Kidney (tissue), 14 donors: ENCODE measurements around the gene CDK19. TPM values are rescaled to one million over a fixed set of nuclear protein-coding genes. Genes with fewer than 3 reads are reported as not detected.

Experiments
- DNase-seq, 5 donors: peaks; one replicate each; pipeline ENCODE4 v3.0.0-alpha.2; 2013 to 2020
- FAIRE-seq: peaks from 2 replicates; lab custom pipeline; 2012; peaks lifted over from hg19 to GRCh38; lab: Jason Lieb, UNC
- H3K27ac ChIP-seq, 2 donors: one replicate each; pipeline ENCODE4 v1.7.0; 2013; ENCODE audit warnings: low read depth in 2 of 2, low read length in 2 of 2, inconsistent platforms in 1 of 2
- H3K27me3 ChIP-seq: one replicate; pipeline ENCODE4 v1.7.1; 2013; ENCODE audit warnings: low read length, inconsistent platforms; ENCODE audit not compliant: control insufficient read depth, insufficient read depth
- H3K36me3 ChIP-seq, 3 donors: one replicate each; pipeline versions ENCODE4 v1.7.0 to v1.7.1; 2013; ENCODE audit warnings: low read length in 3 of 3, control low read depth in 1 of 3, inconsistent platforms in 1 of 3; ENCODE audit not compliant: insufficient read depth in 3 of 3, control insufficient read depth in 2 of 3
- H3K4me1 ChIP-seq, 3 donors: one replicate each; pipeline versions ENCODE4 v1.7.0 to v1.7.1; 2013; ENCODE audit warnings: low read length in 3 of 3, inconsistent platforms in 1 of 3, low read depth in 1 of 3; ENCODE audit not compliant: control insufficient read depth in 2 of 3, insufficient read depth in 2 of 3
- H3K4me3 ChIP-seq, 3 donors: one replicate each; pipeline versions ENCODE4 v1.7.0 to v1.8.1; 2013; ENCODE audit warnings: low read length in 3 of 3, control low read depth in 1 of 3, inconsistent platforms in 1 of 3
- H3K9ac ChIP-seq, 3 donors: one replicate each; pipeline versions ENCODE4 v1.7.0 to v1.7.1; 2013; ENCODE audit warnings: low read length in 3 of 3, control low read depth in 1 of 3, inconsistent platforms in 1 of 3
- H3K9me3 ChIP-seq, 3 donors: one replicate each; pipeline versions ENCODE4 v1.7.0 to v1.7.1; 2013; ENCODE audit warnings: low read length in 3 of 3, control low read depth in 1 of 3, inconsistent platforms in 1 of 3; ENCODE audit not compliant: control insufficient read depth in 2 of 3, insufficient read depth in 1 of 3
- intact Hi-C: fragments of 100-400 bp; cut with DNase I; formaldehyde crosslinking; loops from one replicate; pipeline ENCODE4 v1.11.1; 2022
- polyA plus RNA-seq: library from polyadenylated mRNA; stranded (reverse); fragments of 350-450 nt; fragmentation: Illumina TruSeq; extraction: RNeasy Lipid Tissue Mini Kit (QIAGEN cat#74804); gene quantifications from one replicate; pipeline ENCODE4 v1.2.3, GENCODE V29; 2014; ENCODE audit warnings: low read depth, low replicate concordance; ENCODE audit not compliant: insufficient read depth
- total RNA-seq: library from RNA; stranded (reverse); fragmentation: NEBNext Ultra II Directional; extraction: Animal tissue kit (Norgen Biotek cat#: 25700); gene quantifications from one replicate; pipeline ENCODE4 v1.2.1, GENCODE V29; 2021
- TF ChIP-seq, protein P1 (sequence below): IDR thresholded peaks from 3 replicates; pipeline ENCODE4 v1.5.1; 2012; ENCODE audit warnings: mild to moderate bottlenecking, moderate library complexity, borderline replicate concordance; ENCODE audit not compliant: insufficient read depth; ENCODE audit errors: extremely low read depth
- donor health status: control.
- donor health status: control.
- donor health status: control.
- donor health status: control.
- donor health status: control.
- donor health status: DM: yes; HTN: yes; CAD: no.
- donor health status: Normal renal cell carcinoma (clear cell type).

Gene CDK19
- total and polyA plus RNA-seq, 2 donors from 2014 or later = 4.9 to 20.4 TPM

DNA sequence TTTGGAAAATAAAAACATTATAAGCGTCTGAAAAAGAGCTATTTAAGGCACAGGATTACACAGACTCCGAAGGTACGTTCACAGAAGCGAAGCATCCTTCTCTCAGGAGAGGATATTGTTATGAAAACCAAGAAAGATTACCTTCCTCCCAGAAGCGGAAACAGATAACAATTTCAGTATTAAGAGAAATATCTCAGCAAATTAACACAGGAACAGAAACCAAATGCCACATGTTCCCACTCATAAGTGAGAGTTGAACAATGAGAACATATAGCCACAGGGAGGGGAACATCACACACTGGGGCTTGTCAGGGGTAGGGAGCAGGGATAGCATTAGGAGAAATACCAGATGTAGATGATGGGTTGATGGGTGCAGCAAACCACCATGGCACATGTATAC, 109.7 kb downstream of the CDK19 start:
- TF ChIP-seq, protein P1, sequence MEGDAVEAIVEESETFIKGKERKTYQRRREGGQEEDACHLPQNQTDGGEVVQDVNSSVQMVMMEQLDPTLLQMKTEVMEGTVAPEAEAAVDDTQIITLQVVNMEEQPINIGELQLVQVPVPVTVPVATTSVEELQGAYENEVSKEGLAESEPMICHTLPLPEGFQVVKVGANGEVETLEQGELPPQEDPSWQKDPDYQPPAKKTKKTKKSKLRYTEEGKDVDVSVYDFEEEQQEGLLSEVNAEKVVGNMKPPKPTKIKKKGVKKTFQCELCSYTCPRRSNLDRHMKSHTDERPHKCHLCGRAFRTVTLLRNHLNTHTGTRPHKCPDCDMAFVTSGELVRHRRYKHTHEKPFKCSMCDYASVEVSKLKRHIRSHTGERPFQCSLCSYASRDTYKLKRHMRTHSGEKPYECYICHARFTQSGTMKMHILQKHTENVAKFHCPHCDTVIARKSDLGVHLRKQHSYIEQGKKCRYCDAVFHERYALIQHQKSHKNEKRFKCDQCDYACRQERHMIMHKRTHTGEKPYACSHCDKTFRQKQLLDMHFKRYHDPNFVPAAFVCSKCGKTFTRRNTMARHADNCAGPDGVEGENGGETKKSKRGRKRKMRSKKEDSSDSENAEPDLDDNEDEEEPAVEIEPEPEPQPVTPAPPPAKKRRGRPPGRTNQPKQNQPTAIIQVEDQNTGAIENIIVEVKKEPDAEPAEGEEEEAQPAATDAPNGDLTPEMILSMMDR = no peak
- FAIRE-seq (no peak), DNase-seq (no peak)
- Histone ChIP-seq H3K36me3 (no peaks in the 10 kb centered on the region), H3K27ac (no peak overlapping the region), H3K27me3 (no peaks in the 10 kb centered on the region), H3K9ac (no peak overlapping the region), H3K4me1 (no peaks in the 10 kb centered on the region), H3K4me3 (no peak overlapping the region), H3K9me3 (no peaks in the 10 kb centered on the region)
- intact Hi-C loops = no loop called here

DNA sequence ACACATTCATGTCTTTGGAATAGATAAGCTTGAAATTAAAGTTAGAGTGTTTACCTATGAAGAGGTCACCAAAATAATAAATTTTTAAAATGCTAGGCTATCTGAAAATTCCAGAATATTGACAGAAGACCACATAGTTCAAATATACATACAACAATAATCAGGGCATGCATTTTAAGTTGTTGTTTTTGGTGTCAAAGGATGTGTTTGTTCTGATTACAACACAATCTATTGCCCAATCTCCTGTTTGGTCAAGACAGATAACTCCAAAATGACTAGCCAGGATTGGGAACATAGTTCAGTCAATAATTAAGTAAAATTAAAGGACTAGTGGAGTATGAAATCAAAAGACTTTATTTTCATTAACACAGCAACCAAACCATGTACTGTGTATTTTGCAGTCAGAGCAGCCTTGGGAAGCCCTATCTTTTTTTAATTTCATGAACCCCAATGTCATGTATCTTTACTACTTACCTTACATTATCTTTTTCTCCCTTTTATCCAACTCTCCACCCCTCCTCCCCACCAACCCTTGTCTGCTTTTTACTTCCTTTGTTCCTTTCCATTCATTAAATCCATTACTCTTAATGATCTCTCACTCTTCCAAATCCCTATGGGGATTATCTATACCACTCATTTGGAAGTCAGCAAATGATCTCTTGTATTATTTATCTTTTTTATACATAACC, 111.2 kb downstream of the CDK19 start:
- DNase-seq (no peak), FAIRE-seq (no peak)
- H3K27ac ChIP-seq = no peak overlapping the region
- no peak overlapping the region for H3K4me3 ChIP-seq
- H3K4me1 ChIP-seq = no peaks in the 10 kb centered on the region
- intact Hi-C loops = no loop called here
- TF ChIP-seq, protein P1 = no peak
- H3K9ac ChIP-seq = no peak overlapping the region
- H3K27me3 ChIP-seq = no peaks in the 10 kb centered on the region
- H3K36me3 ChIP-seq = no peaks in the 10 kb centered on the region
- H3K9me3 ChIP-seq = no peaks in the 10 kb centered on the region

DNA sequence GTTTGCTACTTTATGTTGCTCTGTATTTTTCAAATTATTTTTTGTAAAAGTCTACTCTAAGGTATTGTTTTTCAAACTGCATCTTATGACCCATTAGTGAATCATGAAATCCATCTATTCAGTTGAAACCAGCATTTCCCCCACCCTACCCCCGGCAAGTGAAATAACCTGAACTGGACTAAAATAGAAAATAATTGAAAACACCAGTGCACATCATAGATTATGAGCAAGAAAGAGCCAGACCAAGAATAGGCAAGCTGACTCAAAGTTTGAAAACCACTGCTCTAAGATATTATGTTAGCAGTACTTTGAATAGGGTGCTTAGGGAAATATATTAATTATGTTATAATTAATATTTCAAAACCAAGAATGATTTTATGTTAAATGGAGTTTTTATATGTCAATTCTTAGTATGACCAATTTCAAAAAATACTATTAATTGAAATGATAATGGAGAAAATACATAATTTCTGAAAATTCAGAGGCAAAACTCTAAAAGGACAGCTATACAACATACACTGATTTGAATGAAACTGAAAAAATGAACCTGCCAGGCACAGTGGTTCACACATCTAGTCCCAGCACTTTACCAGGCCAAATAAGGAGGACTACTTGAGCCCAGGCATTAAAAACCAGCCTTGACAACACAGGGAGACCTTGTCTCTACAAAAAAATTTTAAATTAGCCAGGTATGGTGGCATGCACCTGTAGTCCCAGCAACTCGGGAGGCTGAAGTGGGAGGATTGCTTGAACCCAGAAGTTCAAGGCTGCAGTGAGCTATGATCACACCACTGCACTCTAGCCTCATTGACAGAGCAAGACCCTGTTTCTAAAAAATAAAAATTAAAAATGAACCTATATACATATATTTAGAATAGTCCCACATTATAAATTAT, 112.0 kb downstream of the CDK19 start:
- Histone ChIP-seq H3K27ac (no peak overlapping the region), H3K9me3 (no peaks in the 10 kb centered on the region), H3K4me1 (no peaks in the 10 kb centered on the region), H3K36me3 (no peaks in the 10 kb centered on the region), H3K9ac (no peak overlapping the region), H3K4me3 (no peak overlapping the region), H3K27me3 (no peaks in the 10 kb centered on the region)
- DNase-seq = no peak
- TF ChIP-seq, protein P1 = no peak
- intact Hi-C loops = no loop called here
- no peak for FAIRE-seq
